GM12878 (cell line): ENCODE measurements around the gene DCDC2C. TPM values are rescaled to one million over a fixed set of nuclear protein-coding genes. Genes with fewer than 3 reads are reported as not detected.
A peak's percentile ranks its signal among the peaks of the same experiment; 100 is the strongest.

Source experiments
- ATAC-seq: fragments of 200-7000 bp; cut with Tn5 transposase; 3 replicates; pipeline ENCODE4 v1.9.1; 2020; ENCODE audit warnings: mild to moderate bottlenecking, moderate library complexity
- BruUV-seq: library from RNA; stranded (reverse); fragments of 400-500 nt; replicated peaks from 2 replicates; lab custom pipeline; 2021; lab: Mats Ljungman, UMichigan
- CTCF ChIA-PET: fragments of 300-600 bp; sonication (Branson Sonifier 250); formaldehyde crosslinking; extraction: SDS; loops from one replicate; lab custom pipeline; 2021; ENCODE audit warnings: inconsistent platforms; lab: Yijun Ruan, JAX
- POLR2A ChIA-PET: fragments of 350-600 bp; formaldehyde crosslinking; extraction: SDS; loops from one replicate; lab custom pipeline; 2021; ENCODE audit warnings: inconsistent platforms; lab: Charles Lee
- RAD21 ChIA-PET: fragments of 300-600 bp; sonication (Branson Sonifier 250); formaldehyde crosslinking; loops from one replicate; lab custom pipeline; 2023; ENCODE audit warnings: antibody characterized with exemption; ENCODE audit not compliant: unreplicated experiment; lab: Charles Lee
- SMC1A ChIA-PET: fragments of 300-600 bp; sonication (Branson Sonifier 250); formaldehyde crosslinking; loops from one replicate; lab custom pipeline; 2023; ENCODE audit not compliant: unreplicated experiment, uncharacterized antibody; lab: Charles Lee
- DNase-seq: peaks from one replicate; pipeline ENCODE4 v3.0.0-alpha.2; 2011; ENCODE audit warnings: low read depth, low spot score
- FAIRE-seq: peaks from 3 replicates; lab custom pipeline; 2011; peaks lifted over from hg19 to GRCh38; lab: Jason Lieb, UNC
- H2AFZ ChIP-seq: 2 replicates; pipeline ENCODE4 v1.6.0; 2011; ENCODE audit warnings: low read depth, low read length, control low read depth; ENCODE audit not compliant: control insufficient read depth
- H3K27ac ChIP-seq: 2 replicates; pipeline ENCODE4 v1.5.1; 2011; ENCODE audit warnings: control low read depth; ENCODE audit not compliant: control insufficient read depth, insufficient read depth
- H3K27me3 ChIP-seq, 2 experiments: replicated peaks in 1 of 2; 2 replicates each; pipeline versions ENCODE4 v1.6.0 to v1.6.1; 2011; ENCODE audit warnings: low read length in 1 of 2; ENCODE audit not compliant: control insufficient read depth in 2 of 2, insufficient read depth in 2 of 2
- H3K36me3 ChIP-seq, 2 experiments: 2 replicates each; pipeline ENCODE4 v1.5.1; 2011; ENCODE audit warnings: low read length in 1 of 2; ENCODE audit not compliant: control insufficient read depth in 2 of 2, insufficient read depth in 2 of 2
- H3K4me1 ChIP-seq: 2 replicates; pipeline ENCODE4 v1.6.1; 2011; ENCODE audit warnings: mild to moderate bottlenecking, low read length, moderate library complexity, mixed read lengths; ENCODE audit not compliant: control insufficient read depth, insufficient read depth
- H3K4me2 ChIP-seq: 2 replicates; pipeline ENCODE4 v1.6.0; 2011; ENCODE audit warnings: control low read depth; ENCODE audit not compliant: control insufficient read depth, insufficient read depth
- H3K4me3 ChIP-seq: fragments of 200-600 bp; sonication (generic); 2 replicates; pipeline ENCODE4 v1.5.1; 2016
- H3K79me2 ChIP-seq: 2 replicates; pipeline ENCODE4 v1.6.0; 2011; ENCODE audit warnings: low read length; ENCODE audit not compliant: control insufficient read depth, insufficient read depth
- H3K9ac ChIP-seq: 2 replicates; pipeline ENCODE4 v1.8.0; 2011; ENCODE audit warnings: low read length, control low read depth, mixed read lengths; ENCODE audit not compliant: control insufficient read depth, insufficient read depth
- H3K9me3 ChIP-seq: replicated peaks from 3 replicates; pipeline ENCODE4 v1.5.1; 2011; ENCODE audit warnings: mild to moderate bottlenecking, low read length; ENCODE audit not compliant: control insufficient read depth, insufficient read depth
- H4K20me1 ChIP-seq: 2 replicates; pipeline ENCODE4 v1.6.0; 2011; ENCODE audit not compliant: control insufficient read depth, insufficient read depth
- CTCF ChIP-seq, 3 experiments: IDR thresholded peaks in 2 of 3; conservative IDR thresholded peaks in 1 of 3; 2 replicates each; pipeline ENCODE4 v1.5.1; 2011; ENCODE audit warnings: low read depth in 3 of 3, low read length in 3 of 3, mild to moderate bottlenecking in 3 of 3, control low read depth in 2 of 3, moderate library complexity in 2 of 3, inconsistent platforms in 1 of 3, mixed read lengths in 1 of 3; ENCODE audit not compliant: control insufficient read depth in 2 of 3, insufficient read depth in 1 of 3; ENCODE audit errors: extremely low read depth in 1 of 3
- NBN ChIP-seq: fragments of 450-650 bp; IDR thresholded peaks from 2 replicates; pipeline ENCODE4 v1.6.1; 2016
- PAX5 ChIP-seq: IDR thresholded peaks from 2 replicates; pipeline ENCODE4 v1.6.1; 2011; ENCODE audit warnings: low read depth, low read length, borderline replicate concordance
- PAX8 ChIP-seq: fragments of 450-650 bp; IDR thresholded peaks from 2 replicates; pipeline ENCODE4 v1.6.1; 2017; ENCODE audit warnings: mild to moderate bottlenecking, moderate library complexity
- RAD21 ChIP-seq: IDR thresholded peaks from 2 replicates; pipeline ENCODE4 v1.6.1; 2011; ENCODE audit warnings: mild to moderate bottlenecking, low read depth, low read length, moderate library complexity; ENCODE audit not compliant: insufficient read depth
- RELB ChIP-seq: fragments of 450-650 bp; IDR thresholded peaks from 2 replicates; pipeline ENCODE4 v1.6.1; 2017; ENCODE audit warnings: low read depth, mild to moderate bottlenecking, moderate library complexity
- ZNF207 ChIP-seq: fragments of 450-650 bp; IDR thresholded peaks from 2 replicates; pipeline ENCODE4 v1.6.1; 2014; ENCODE audit warnings: antibody characterized with exemption, mild to moderate bottlenecking, borderline replicate concordance
- ZNF384 ChIP-seq: IDR thresholded peaks from 2 replicates; pipeline ENCODE4 v1.6.1; 2012; ENCODE audit warnings: low read depth, mild to moderate bottlenecking, low read length, improper control_type of control experiment, borderline replicate concordance
- WGBS: methylation state at CpG from one replicate; pipeline ENCODE4 v1.1.6; 2016; ENCODE audit warnings: low lambda C conversion rate; ENCODE audit not compliant: insufficient replicate concordance, insufficient coverage; ENCODE audit errors: missing lambda C conversion rate; 5-methylcytosine and 5-hydroxymethylcytosine counted together
- in situ Hi-C: fragments of 300-500 bp; cut with MboI; formaldehyde crosslinking; loops from 9 replicates; pipeline ENCODE4 v1.14.3; 2018; ENCODE audit warnings: mixed read lengths
- intact Hi-C: fragments of 100-400 bp; cut with micrococcal nuclease; formaldehyde crosslinking; loops from one replicate; pipeline ENCODE4 v1.14.2; 2022; ENCODE audit not compliant: unreplicated experiment
- polyA plus RNA-seq, 11 experiments: library from polyadenylated mRNA; depleted of rRNA in 4 of 11; unstranded in 6 of 11; stranded (reverse) in 5 of 11; fragments of >200 nt; fragmentation: Nextera tagmentation in 4 of 11; fragmentation: Illumina TruSeq in 1 of 11; extraction: Ambion mirVana in 4 of 11; extraction: Trizol in 1 of 11; gene quantifications; 1 replicate in 1 of 11; 2 replicates in 10 of 11; pipeline versions ENCODE4 v1.2.1 to v1.2.3, GENCODE V29; 2011 to 2016; ENCODE audit warnings: inconsistent platforms in 2 of 11, missing spikeins in 2 of 11, low read depth in 1 of 11
- total RNA-seq, 4 experiments: library from RNA; depleted of rRNA in 3 of 4; stranded (reverse); fragments of >200 nt in 3 of 4; fragmentation: Illumina TruSeq in 1 of 4; extraction: Trizol in 1 of 4; gene quantifications; 2 replicates each; pipeline versions ENCODE4 v1.2.1 to v1.2.3, GENCODE V29; 2013 to 2021

The DCDC2C gene
- total and polyA plus RNA-seq, 10 of the 15 experiments (the other 5 are each of a cell fraction or from before 2014, with no cell fraction given): not detected

- in situ Hi-C loops: no loop called here
- peak; percentile 69 for ATAC-seq
- POLR2A ChIA-PET: no interaction called here
These were observed 35.1 kb downstream of the DCDC2C start for GRCh38 chr2:3738454-3738853.

More at GRCh38 chr2:3738454-3738853, 35.1 kb downstream of the DCDC2C start:
- CTCF ChIA-PET: interaction anchor here (1.5 to 1.8 kb wide), 2 partner anchors 41 to 42 kb away, joined by 3 to 5 read pairs; no protein-coding TSS in a partner anchor
- no peak overlapping the region for H2AFZ ChIP-seq
- H3K36me3 ChIP-seq: no peaks in the 10 kb centered on the region
- H3K27ac ChIP-seq: no peak overlapping the region
- no peak for DNase-seq
- no peak for FAIRE-seq
- BruUV-seq: no TSS peak
- no peak overlapping the region for H3K4me3 ChIP-seq
- H3K9ac ChIP-seq: no peak overlapping the region
- no peak for TF ChIP-seq ZNF207
- TF ChIP-seq ZNF384: peak; percentile 73
- TF ChIP-seq NBN: no peak
- TF ChIP-seq RAD21: 0 out of 2 replicates have a peak, but pooled peaks have one; percentile 36
- no peak for TF ChIP-seq PAX5
- TF ChIP-seq PAX8: no peak
- peak in 2 of 3 experiments; percentile 17 to 26; a peak in 1 of 6 replicates for TF ChIP-seq CTCF (IDR thresholded peaks at IDR 0.05 in 2 of 3, conservative IDR thresholded peaks at IDR 0.05 in 1 of 3; ENCODE audit: control insufficient read depth in 2 of 3, extremely low read depth in 1 of 3, insufficient read depth in 1 of 3, low read depth in 3 of 3, low read length in 3 of 3)
- TF ChIP-seq RELB: no peak
- TF ChIP-seq, all 136 proteins: peak for 3
- RAD21 ChIA-PET: no interaction called here
- intact Hi-C loops: no loop called here
- Histone ChIP-seq H3K4me1 (no peaks in the 10 kb centered on the region), H3K27me3 (no peaks in the 10 kb centered on the region; a peak in 1 of 4 replicates), H3K79me2 (no peaks in the 10 kb centered on the region), H4K20me1 (no peaks in the 10 kb centered on the region), H3K9me3 (no peaks in the 10 kb centered on the region), H3K4me2 (no peak overlapping the region)
- SMC1A ChIA-PET: no interaction called here
- WGBS: 1% methylated on average over 3 of the region's 3 CpGs
